Ascending aorta (tissue), 2 donors: ENCODE measurements around the gene NCKAP5. TPM values are rescaled to one million over a fixed set of nuclear protein-coding genes. Genes with fewer than 3 reads are reported as not detected.

ENCODE experiments used
- DNase-seq, 2 donors: peaks; one replicate each; pipeline ENCODE4 v3.0.0-alpha.2; 2019; ENCODE audit warnings: low spot score in 2 of 2
- H3K27ac ChIP-seq, 2 donors: fragments of 200-600 bp; sonication (generic); one replicate each; pipeline ENCODE4 v1.5.1; 2016 to 2017; ENCODE audit warnings: mild to moderate bottlenecking in 1 of 2
- H3K27me3 ChIP-seq: fragments of 200-600 bp; sonication (generic); one replicate; pipeline ENCODE4 v1.5.1; 2017
- H3K36me3 ChIP-seq, 2 donors: fragments of 200-600 bp; sonication (generic); one replicate each; pipeline ENCODE4 v1.5.1; 2016
- H3K4me1 ChIP-seq, 2 donors: fragments of 200-600 bp; sonication (generic); one replicate each; pipeline ENCODE4 v1.5.1; 2016 to 2017; ENCODE audit warnings: mild to moderate bottlenecking in 1 of 2
- H3K4me3 ChIP-seq, 2 donors: fragments of 200-600 bp; sonication (generic); one replicate each; pipeline ENCODE4 v1.5.1; 2016 to 2017; ENCODE audit warnings: mild to moderate bottlenecking in 1 of 2
- H3K9me3 ChIP-seq, 2 donors: fragments of 200-600 bp; sonication (generic); one replicate each; pipeline ENCODE4 v1.5.1; 2016
- CTCF ChIP-seq, 3 experiments: fragments of 200-600 bp in 2 of 3; fragments of 450-650 bp in 1 of 3; sonication (generic) in 2 of 3; IDR thresholded peaks; one replicate each; pipeline ENCODE4 v1.5.1; 2016 to 2019; ENCODE audit warnings: antibody characterized with exemption in 3 of 3, mild to moderate bottlenecking in 1 of 3, moderate library complexity in 1 of 3
- intact Hi-C: fragments of 100-400 bp; cut with DNase I; formaldehyde crosslinking; loops from one replicate; pipeline ENCODE4 v1.15.1; 2023
- total RNA-seq: library from RNA; depleted of rRNA; stranded (reverse); fragments of >200 nt; gene quantifications from one replicate; pipeline ENCODE4 v1.1.0, GENCODE V29; 2016

NCKAP5 gene
- total RNA-seq, 1 donor from 2014 or later = 0.75 TPM

DNA sequence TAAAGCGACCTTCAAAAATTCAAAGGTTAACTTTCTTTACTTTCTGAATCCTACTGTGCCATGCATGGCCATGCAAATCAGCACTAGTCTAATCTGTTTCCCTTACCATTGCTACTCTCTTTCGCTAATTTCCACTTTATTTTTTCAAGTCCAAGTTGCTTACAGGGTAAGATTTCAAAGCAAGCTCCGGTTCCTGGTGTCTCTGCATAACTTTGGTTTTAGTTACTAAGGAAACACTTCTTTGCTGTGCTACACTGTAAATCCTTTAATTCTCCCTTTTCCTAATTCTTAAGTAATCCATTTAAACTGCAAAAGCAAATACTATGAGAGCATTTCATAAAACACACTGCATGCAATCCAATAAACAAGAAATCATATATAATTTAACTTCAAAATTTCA lies 514.7 kb downstream of the NCKAP5 start:
- DNase-seq = no peak
- Histone ChIP-seq H3K4me3 (no peak overlapping the region), H3K9me3 (no peaks in the 10 kb centered on the region), H3K36me3 (no peaks in the 10 kb centered on the region), H3K27ac (no peak overlapping the region), H3K27me3 (no peaks in the 10 kb centered on the region), H3K4me1 (no peaks in the 10 kb centered on the region)
- intact Hi-C loops = no loop called here
- TF ChIP-seq CTCF (IDR thresholded peaks at IDR 0.05) = no peak

- no peak for DNase-seq
- Histone ChIP-seq H3K27ac (no peak overlapping the region), H3K9me3 (no peaks in the 10 kb centered on the region), H3K4me1 (no peaks in the 10 kb centered on the region), H3K27me3 (no peaks in the 10 kb centered on the region), H3K36me3 (no peaks in the 10 kb centered on the region), H3K4me3 (no peak overlapping the region)
- intact Hi-C loops = no loop called here
- no peak for TF ChIP-seq CTCF (IDR thresholded peaks at IDR 0.05)
Measured at GRCh38 chr2:133045787-133046186, 522.5 kb downstream of the NCKAP5 start.

DNA sequence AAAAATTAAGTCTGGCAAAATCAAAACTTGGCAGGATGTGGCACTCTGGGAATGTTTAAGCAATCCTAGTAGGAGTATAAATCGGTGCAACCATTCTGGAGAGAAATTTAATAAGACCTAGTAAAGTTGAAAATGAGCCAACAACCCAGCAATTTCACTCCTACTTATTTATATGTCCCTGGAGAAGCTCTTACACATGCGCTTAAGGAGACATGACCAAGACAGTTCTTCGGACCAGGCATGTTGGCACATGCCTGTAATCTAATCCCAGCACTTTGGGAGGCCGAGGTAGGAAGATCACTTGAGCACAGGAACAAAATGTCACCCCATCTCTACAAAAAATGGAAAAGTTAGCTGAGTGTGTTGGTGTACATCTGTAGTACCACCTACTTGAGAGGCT lies 523.7 kb downstream of the NCKAP5 start:
- no peak for TF ChIP-seq CTCF (IDR thresholded peaks at IDR 0.05)
- H3K27ac ChIP-seq = no peak overlapping the region
- no peaks in the 10 kb centered on the region for H3K36me3 ChIP-seq
- no peak overlapping the region for H3K4me3 ChIP-seq
- no peak for DNase-seq
- H3K9me3 ChIP-seq = no peaks in the 10 kb centered on the region
- H3K4me1 ChIP-seq = no peaks in the 10 kb centered on the region
- intact Hi-C loops = no loop called here
- H3K27me3 ChIP-seq = no peaks in the 10 kb centered on the region

- no peak for TF ChIP-seq CTCF (IDR thresholded peaks at IDR 0.05)
- no peaks in the 10 kb centered on the region for H3K36me3 ChIP-seq
- intact Hi-C loops = no loop called here
- no peak overlapping the region for H3K27ac ChIP-seq
- no peaks in the 10 kb centered on the region for H3K4me1 ChIP-seq
- H3K27me3 ChIP-seq = no peaks in the 10 kb centered on the region
- H3K9me3 ChIP-seq = no peaks in the 10 kb centered on the region
- no peak for DNase-seq
- H3K4me3 ChIP-seq = no peak overlapping the region
Measured at GRCh38 chr2:133040170-133040569, 528.1 kb downstream of the NCKAP5 start.

GRCh38 chr2:133039531-133039930 lies 528.7 kb downstream of the NCKAP5 start:
- H3K27ac ChIP-seq = no peak overlapping the region
- no peak overlapping the region for H3K4me3 ChIP-seq
- H3K27me3 ChIP-seq = no peaks in the 10 kb centered on the region
- no peak for DNase-seq
- no peaks in the 10 kb centered on the region for H3K9me3 ChIP-seq
- no peaks in the 10 kb centered on the region for H3K36me3 ChIP-seq
- intact Hi-C loops = no loop called here
- H3K4me1 ChIP-seq = no peaks in the 10 kb centered on the region
- no peak for TF ChIP-seq CTCF (IDR thresholded peaks at IDR 0.05)

- no peak overlapping the region for H3K4me3 ChIP-seq
- intact Hi-C loops = no loop called here
- H3K36me3 ChIP-seq = no peaks in the 10 kb centered on the region
- no peaks in the 10 kb centered on the region for H3K4me1 ChIP-seq
- DNase-seq = no peak
- no peaks in the 10 kb centered on the region for H3K9me3 ChIP-seq
- no peak for TF ChIP-seq CTCF (IDR thresholded peaks at IDR 0.05)
- H3K27ac ChIP-seq = no peak overlapping the region
- no peaks in the 10 kb centered on the region for H3K27me3 ChIP-seq
Measured at GRCh38 chr2:133026536-133027177, 541.6 kb downstream of the NCKAP5 start.
